GM18519 (cell line): Measurements from ENCODE around the gene WEE1.
"Not testable (repeated sequence)": the region's sequence is repeated elsewhere in the genome, so short reads cannot be mapped to it uniquely, and the experiment has no call there.

Experiments
- ATAC-seq: cut with Tn5 transposase; IDR thresholded peaks from one replicate; pipeline ENCODE4 v1.9.1; 2021; ENCODE audit warnings: mild to moderate bottlenecking, moderate library complexity; ENCODE audit not compliant: unreplicated experiment, low FRiP score

WEE1 gene

DNA sequence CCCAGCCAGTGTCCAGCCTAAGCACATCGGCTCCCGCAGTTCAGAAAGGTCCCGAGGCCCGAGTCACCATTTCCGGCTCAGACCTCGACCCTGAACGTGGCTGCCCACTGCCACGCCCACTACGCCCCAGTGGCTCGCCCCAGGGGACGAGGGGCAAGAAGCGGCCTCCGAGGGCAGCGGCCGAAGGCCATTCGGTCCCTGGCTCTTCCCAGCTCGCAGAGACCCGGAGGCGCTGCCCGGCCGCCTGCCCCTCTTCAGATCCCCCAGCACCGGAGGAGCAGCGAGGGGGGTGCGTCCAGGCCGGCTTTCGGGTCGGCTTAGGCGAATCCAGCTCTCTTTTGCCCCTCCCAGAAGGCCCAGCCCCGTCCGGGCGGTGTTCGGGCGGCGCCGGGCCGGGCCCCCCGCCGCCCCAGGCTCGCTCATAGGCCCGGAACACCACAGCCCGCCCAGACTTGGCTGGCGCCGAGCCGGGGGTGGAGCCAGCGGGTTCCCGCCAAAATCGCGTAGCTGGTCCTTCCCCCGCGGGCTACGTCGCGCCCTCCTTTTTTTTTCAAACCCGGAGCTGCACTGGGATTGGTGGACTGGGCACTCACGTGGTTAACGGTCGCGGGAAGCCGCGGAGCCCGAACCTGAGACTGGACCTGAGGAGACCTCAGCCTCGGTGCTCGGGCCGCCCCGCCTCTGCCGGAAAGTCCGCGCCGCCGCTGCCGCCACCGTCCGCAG is at the start of gene WEE1:
TSS of gene WEE1 (plus strand) at position 619 of the 723 bp plus-strand sequence. CDS start 264 bp downstream, outside the sequence.
- ATAC-seq = peak; percentile 77

GRCh38 chr11:9524001-9524400 is 49.5 kb upstream of the WEE1 start:
- no peak for ATAC-seq

GRCh38 chr11:9525116-9525515 is 48.4 kb upstream of the WEE1 start:
- ATAC-seq = no peak

GRCh38 chr11:9527481-9528135 is 45.9 kb upstream of the WEE1 start:
- ATAC-seq = no peak

- ATAC-seq = no peak
These were observed 45.4 kb upstream of the WEE1 start for GRCh38 chr11:9528136-9528501.

- no peak for ATAC-seq
These were observed 44.7 kb upstream of the WEE1 start for GRCh38 chr11:9528573-9529333.

DNA sequence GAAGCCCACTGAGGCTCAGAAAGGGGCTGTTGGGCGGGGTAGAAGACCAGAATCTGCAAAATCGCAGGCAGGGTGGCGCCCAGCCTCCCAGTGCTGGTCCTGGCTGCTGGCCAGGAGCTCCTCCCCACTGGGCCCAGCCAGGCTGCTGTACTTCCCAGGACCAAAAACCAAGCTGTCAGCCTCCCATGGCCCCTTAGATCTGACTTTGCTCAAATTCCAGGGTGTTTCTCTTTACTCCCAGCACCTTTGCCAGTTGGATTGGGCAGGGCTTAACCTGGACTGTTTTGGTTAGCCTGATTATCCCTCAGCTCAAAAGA is 44.2 kb upstream of the WEE1 start:
- ATAC-seq = no peak

DNA sequence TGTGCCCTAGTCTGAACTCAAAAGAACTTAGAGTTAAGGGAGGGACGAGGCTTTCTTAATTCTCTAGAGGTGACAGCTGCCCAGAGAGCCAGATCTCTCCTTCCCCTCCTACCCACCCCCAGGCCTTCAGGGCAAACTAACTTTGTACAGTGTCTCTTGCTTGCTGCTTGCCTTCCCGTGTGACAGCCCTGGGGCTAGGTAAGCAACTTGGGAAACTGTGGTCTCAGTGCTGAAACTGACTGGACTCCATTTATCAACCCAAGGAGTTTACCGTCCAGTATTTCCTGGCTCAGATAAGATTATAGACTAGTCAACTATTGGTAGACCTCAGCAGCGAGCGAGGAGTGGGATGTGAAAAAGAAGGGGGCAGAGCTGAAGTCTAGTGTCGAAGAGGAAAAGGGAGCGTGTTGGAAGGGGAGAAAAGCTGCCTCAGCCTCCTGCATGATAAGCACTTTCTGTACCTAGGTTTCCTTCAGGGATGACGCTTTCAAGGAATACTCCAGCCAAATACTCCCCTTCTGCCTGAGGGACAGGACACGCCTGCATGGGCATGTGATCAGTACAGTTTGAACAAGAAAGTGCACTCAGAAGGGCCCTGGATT is 43.3 kb upstream of the WEE1 start:
- ATAC-seq = no peak

GRCh38 chr11:9530901-9531625 is 42.4 kb upstream of the WEE1 start:
- ATAC-seq = no peak

- no peak for ATAC-seq
These were observed 40.4 kb upstream of the WEE1 start for GRCh38 chr11:9533058-9533457.

DNA sequence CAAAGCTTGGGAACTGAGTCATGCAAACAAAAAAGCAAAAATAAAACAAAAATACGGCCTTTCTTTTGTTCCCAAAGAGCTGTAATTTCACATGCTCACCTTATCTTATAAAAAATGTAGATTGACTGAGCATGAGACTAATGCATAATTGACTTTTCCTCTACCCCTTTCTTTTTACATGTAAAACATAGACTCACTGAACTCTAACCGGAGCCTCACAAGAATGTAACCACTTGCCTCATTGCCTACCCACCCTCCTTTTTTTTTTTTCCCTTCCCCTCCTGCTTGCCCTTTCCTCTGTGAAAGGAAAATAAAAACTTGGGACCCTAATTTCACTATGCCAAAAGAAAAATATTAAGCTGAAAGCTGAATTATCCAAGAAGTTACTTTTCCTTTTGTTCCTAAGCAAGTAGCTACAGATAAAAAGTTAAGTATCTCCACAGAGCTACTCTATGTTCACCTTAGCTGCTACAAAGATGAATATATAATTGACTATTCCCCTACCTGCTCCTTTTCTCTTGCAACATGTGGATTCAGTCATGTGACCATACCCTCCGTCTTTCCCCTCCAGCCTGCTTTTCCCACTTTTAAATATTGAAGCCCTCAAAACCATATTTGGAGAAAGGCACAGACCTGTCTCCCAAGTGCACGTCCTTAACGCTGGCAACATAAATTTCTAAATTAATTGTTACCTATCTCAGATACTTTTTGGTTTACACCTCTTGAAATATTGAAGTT is 39.6 kb upstream of the WEE1 start:
- no peak for ATAC-seq

DNA sequence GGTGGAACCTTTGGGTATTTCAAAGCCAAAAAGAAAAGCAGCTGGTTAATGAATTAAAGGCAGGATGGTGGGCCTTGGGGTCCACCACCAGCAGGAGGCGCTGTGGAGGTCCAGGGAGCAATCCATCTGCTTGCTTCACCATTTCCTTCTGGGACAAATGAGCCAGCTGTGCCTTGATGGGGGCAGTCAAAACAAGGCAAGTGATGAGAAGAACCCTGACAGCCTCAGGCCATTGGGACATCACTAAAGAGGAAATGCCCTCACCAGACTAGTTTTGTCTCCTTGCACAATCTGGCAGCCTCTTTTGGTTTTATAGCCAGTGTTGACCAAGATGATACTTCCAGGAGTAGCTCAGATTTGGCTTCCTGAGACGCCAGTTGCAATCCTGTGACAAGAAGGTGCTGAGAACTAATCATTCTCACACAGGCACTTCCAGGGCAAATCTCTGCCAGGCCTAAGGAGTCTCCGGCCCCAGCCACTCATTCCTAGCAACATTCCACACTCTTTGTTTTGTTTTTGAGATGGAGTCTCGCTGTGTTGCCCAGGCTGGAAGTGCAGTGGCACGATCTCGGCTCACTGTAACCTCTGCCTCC is 38.2 kb upstream of the WEE1 start:
- ATAC-seq = no peak

GRCh38 chr11:9538548-9538947 is 34.9 kb upstream of the WEE1 start:
- no peak for ATAC-seq

- not testable (repeated sequence) for ATAC-seq
These were observed 24.3 kb upstream of the WEE1 start for GRCh38 chr11:9549216-9549615.

- no peak for ATAC-seq
These were observed 23.3 kb upstream of the WEE1 start for GRCh38 chr11:9550191-9550628.

DNA sequence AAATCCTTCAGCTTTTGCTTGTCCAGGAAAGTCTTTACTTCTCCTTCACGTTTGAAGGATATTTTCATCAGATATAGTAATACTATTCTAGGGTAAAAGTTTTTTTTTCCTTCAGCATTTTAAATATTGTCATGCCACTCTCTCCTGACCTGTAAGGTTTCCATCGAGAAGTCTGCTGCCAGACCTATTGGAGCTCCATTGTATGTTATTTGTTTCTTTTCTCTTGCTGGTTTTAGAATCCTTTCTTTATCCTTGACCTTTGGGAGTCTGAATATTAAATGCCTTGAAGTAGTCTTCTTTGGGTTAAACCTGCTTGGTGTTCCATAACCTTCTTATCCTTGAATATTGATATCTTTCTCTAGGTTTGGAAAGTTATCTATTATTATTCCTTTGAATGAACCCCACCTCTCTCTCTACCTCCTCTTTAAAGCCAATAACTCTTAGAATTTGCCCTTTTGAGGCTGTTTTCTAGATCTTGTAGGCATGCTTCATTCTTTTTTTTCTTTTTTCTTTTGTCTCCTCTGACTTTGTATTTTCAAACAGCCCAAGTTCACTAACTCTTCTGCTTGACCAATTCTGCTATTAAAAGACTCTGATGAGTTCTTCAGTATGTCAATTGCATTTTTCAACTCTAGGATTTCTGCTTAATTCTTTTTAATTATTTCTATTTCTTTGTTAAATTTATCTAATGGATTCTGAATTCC is 12.0 kb upstream of the WEE1 start:
- no peak for ATAC-seq

DNA sequence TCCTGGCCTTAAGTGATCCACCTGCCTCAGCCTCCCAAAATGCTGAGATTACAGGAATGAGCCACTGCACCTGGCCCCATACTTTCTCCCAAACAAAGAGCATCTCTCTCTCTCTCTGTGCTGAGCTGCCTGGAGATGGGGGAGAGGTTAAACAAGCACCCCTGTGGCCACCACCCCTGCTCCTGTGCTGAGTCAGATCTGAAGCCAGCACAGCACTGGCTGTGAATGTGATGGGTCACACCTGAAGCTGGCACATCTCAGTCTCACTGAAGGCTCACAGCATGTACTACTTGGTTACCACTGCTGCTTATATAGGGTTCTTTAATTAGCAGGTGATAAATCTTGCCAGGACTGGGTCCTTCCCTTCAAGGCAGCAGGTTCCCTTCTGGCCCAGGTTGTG is 10.8 kb upstream of the WEE1 start:
- no peak for ATAC-seq

DNA sequence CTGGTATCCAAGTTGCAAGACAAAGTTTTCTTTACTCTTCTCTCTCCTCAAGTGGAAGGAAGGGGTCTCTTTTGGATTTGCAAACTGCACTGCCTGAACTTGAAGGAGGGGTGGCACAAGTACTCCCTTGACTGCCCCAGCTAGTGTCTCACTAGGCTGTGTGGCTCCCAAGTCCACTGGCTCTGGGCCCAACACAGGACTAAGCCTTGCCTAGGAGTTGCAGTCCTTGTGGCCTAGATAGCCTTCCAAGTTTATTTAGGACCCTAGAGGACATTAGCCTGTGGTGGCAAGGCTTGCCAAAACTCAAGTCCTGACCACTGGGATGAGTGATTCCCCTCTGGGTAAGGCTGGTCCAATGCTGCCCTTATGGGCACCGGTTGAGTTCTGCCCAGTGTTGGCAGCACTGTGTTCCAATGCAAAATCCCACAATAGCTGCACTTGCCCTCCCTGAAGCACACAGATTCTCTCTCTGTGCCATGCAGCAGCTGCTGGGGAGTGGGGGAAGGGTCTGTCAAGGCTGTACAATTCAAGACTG is 10.2 kb upstream of the WEE1 start:
- ATAC-seq = no peak
